Measurements from ENCODE around the gene WNT2. TPM values are rescaled to one million over a fixed set of nuclear protein-coding genes. Genes with fewer than 3 reads are reported as not detected.
"Not testable (repeated sequence)": the region's sequence is repeated elsewhere in the genome, so short reads cannot be mapped to it uniquely, and the experiment has no call there.

WNT2 gene
- total RNA-seq, 4 donors from 2014 or later, result not detected

DNA sequence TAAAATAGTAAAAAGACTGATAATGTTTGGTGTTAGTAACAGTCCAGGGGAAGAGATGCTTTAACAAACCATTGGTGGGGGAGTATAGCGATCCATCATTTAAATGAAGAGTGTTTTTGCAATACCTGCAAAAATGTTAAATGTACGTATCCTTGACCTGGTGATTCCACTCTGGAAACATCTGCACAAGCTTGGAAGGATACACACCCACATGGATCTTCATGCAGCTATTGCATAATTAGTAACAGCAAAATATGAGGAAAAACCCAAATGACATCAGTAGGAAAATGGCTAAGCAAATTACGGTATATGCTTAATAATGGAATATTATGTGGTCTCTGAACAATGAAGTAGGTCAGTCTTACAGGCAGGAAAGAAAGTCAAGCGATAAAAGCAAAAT lies 20.5 kb downstream of the WNT2 start:
- in situ Hi-C loops (cut with MboI; ENCODE audit: low pct_ligation_motif_present in 1 of 4, low pct_unique_long_range_greater_than_20kb in 1 of 4, low sequenced_read_pairs in 3 of 4) (no loop called here), intact Hi-C loops (cut with DNase I; ENCODE audit: low total_unique reads) (no loop called here)
- Histone ChIP-seq H3K9me3 (no peaks in the 10 kb centered on the region), H3K27ac (no peak overlapping the region), H3K4me1 (no peaks in the 10 kb centered on the region), H3K4me3 (no peak overlapping the region), H3K27me3 (no peaks in the 10 kb centered on the region), H3K36me3 (no peaks in the 10 kb centered on the region)
- no peak for DNase-seq
- 85 to 87% methylated on average over 3 to 4 of the region's 4 CpGs for WGBS, 2 donors (ENCODE audit: low coverage in 1 of 2)
- TF ChIP-seq, protein P1, sequence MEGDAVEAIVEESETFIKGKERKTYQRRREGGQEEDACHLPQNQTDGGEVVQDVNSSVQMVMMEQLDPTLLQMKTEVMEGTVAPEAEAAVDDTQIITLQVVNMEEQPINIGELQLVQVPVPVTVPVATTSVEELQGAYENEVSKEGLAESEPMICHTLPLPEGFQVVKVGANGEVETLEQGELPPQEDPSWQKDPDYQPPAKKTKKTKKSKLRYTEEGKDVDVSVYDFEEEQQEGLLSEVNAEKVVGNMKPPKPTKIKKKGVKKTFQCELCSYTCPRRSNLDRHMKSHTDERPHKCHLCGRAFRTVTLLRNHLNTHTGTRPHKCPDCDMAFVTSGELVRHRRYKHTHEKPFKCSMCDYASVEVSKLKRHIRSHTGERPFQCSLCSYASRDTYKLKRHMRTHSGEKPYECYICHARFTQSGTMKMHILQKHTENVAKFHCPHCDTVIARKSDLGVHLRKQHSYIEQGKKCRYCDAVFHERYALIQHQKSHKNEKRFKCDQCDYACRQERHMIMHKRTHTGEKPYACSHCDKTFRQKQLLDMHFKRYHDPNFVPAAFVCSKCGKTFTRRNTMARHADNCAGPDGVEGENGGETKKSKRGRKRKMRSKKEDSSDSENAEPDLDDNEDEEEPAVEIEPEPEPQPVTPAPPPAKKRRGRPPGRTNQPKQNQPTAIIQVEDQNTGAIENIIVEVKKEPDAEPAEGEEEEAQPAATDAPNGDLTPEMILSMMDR (IDR thresholded peaks at IDR 0.05), result no peak
- TF ChIP-seq POLR2A (IDR thresholded peaks at IDR 0.05), result no peak
- TF ChIP-seq POLR2AphosphoS5 (IDR thresholded peaks at IDR 0.05), result no peak
- no peak for TF ChIP-seq EP300 (IDR thresholded peaks at IDR 0.05; ENCODE audit: low read depth)

DNA sequence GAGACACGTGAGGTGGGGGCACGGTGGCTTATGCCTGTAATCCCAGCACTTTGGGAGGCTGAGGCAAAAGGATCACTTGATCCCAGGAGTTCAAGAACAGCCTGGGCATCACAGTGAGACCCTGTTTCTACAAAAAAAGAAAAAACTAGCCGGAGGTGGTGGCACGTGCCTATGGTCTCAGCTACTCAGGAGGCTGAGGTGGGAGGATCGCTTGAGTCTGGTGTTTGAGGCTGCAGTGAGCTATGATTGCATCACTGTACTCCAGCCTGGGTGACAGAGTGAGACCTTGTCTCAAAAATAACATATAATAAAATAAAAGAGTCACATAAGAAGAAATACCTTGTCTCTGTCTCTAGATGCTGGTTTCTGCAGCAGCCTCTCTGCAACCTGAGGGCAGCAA lies 22.4 kb downstream of the WNT2 start:
- in situ Hi-C loops (cut with MboI; ENCODE audit: low pct_ligation_motif_present in 1 of 4, low pct_unique_long_range_greater_than_20kb in 1 of 4, low sequenced_read_pairs in 3 of 4); DNase-seq; H3K4me3 ChIP-seq; H3K27me3 ChIP-seq; H3K4me1 ChIP-seq; H3K9me3 ChIP-seq; H3K27ac ChIP-seq; H3K36me3 ChIP-seq; intact Hi-C loops (cut with DNase I; ENCODE audit: low total_unique reads): not testable (repeated sequence)
- 88 to 93% methylated on average over 3 to 5 of the region's 5 CpGs for WGBS, 2 donors (ENCODE audit: low coverage in 1 of 2)

DNA sequence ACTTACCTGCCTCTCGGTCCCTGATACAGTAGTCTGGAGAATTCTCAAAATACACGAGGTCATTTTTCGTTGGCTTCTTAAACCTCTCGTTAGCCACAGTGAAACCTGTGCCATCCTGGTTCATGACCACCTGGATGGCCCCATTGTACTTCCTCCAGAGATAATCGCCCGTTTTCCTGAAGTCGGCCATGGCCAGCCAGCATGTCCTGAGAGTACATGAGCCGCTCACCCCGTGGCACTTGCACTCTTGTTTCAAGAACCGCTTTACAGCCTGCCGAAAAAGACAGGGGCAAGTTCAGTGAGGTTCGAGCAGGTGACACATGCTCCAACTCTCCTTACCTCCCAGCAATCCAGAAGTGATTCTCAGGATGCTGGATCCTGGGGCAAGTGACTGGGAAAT lies 25.3 kb downstream of the WNT2 start:
- no peaks in the 10 kb centered on the region for H3K4me1 ChIP-seq
- H3K9me3 ChIP-seq, result no peaks in the 10 kb centered on the region
- H3K27ac ChIP-seq, result no peak overlapping the region
- no peak for DNase-seq
- in situ Hi-C loops (cut with MboI; ENCODE audit: low pct_ligation_motif_present in 1 of 4, low pct_unique_long_range_greater_than_20kb in 1 of 4, low sequenced_read_pairs in 3 of 4) (no loop called here), intact Hi-C loops (cut with DNase I; ENCODE audit: low total_unique reads) (loop anchor here (5.0 kb wide), 1 partner anchor 115 kb away; no protein-coding TSS in a partner anchor)
- no peaks in the 10 kb centered on the region for H3K27me3 ChIP-seq
- TF ChIP-seq EP300 (IDR thresholded peaks at IDR 0.05; ENCODE audit: low read depth) (no peak), POLR2A (IDR thresholded peaks at IDR 0.05) (no peak), POLR2AphosphoS5 (IDR thresholded peaks at IDR 0.05) (no peak)
- TF ChIP-seq, protein P1 (IDR thresholded peaks at IDR 0.05), result no peak
- 58 to 82% methylated on average over 3 to 12 of the region's 12 CpGs for WGBS, 2 donors (ENCODE audit: low coverage in 1 of 2)
- H3K4me3 ChIP-seq, result no peak overlapping the region
- no peaks in the 10 kb centered on the region for H3K36me3 ChIP-seq

DNA sequence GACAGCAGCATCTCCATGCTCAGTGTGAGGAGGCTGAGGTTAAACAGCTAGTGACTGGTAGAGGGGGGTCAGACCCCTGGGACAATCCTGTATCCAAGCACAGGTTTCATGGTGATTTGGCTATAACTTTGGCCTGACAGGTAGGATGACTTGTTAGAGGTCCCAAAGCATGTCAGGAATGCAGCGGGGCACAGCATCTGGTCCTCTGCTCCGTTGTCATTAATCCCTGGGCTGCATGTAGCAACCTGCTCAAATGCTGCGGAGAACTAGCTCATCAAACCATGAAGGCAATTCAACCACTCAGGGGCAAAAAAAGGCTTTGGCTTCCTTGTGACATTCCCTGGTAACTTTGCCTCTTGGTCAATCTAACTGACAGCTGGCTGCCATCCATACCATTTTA lies 26.8 kb downstream of the WNT2 start:
- H3K4me3 ChIP-seq, result no peak overlapping the region
- TF ChIP-seq POLR2A (IDR thresholded peaks at IDR 0.05), result no peak
- intact Hi-C loops (cut with DNase I; ENCODE audit: low total_unique reads) (loop anchor here (5.0 kb wide), 1 partner anchor 116 kb away; no protein-coding TSS in a partner anchor), in situ Hi-C loops (cut with MboI; ENCODE audit: low pct_ligation_motif_present in 1 of 4, low pct_unique_long_range_greater_than_20kb in 1 of 4, low sequenced_read_pairs in 3 of 4) (no loop called here)
- 65% methylated on average over 2 of the region's 3 CpGs; no CpG with 5 or more reads in 1 of the 2 donors for WGBS, 2 donors (ENCODE audit: low coverage in 1 of 2)
- H3K27ac ChIP-seq, result no peak overlapping the region
- no peak for DNase-seq
- H3K4me1 ChIP-seq, result no peaks in the 10 kb centered on the region
- no peaks in the 10 kb centered on the region for H3K9me3 ChIP-seq
- H3K27me3 ChIP-seq, result no peaks in the 10 kb centered on the region
- no peaks in the 10 kb centered on the region for H3K36me3 ChIP-seq

DNA sequence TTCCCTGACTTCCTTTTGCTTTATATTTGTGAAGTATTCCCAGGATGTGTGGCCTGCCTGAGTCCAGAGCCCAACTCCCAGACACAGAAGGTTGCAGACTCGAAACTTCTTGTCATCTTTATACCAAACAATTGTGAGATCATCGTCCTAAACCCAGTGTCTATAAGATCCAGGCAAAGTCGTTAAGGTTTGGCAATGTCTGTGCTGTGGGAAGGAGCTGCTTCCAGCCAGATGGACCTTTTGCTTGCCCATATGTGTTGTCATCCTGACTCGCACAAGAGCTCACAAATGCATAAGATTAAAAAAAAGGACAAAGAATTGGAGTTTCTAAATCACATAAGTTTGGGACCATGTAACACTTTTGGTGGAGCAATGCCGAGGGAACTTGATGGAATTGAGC lies 37.0 kb downstream of the WNT2 start:
- Histone ChIP-seq H3K9me3 (no peaks in the 10 kb centered on the region), H3K4me3 (no peak overlapping the region), H3K4me1 (no peaks in the 10 kb centered on the region), H3K36me3 (no peaks in the 10 kb centered on the region), H3K27ac (no peak overlapping the region), H3K27me3 (no peaks in the 10 kb centered on the region)
- in situ Hi-C loops (cut with MboI; ENCODE audit: low pct_ligation_motif_present in 1 of 4, low pct_unique_long_range_greater_than_20kb in 1 of 4, low sequenced_read_pairs in 3 of 4) (no loop called here), intact Hi-C loops (cut with DNase I; ENCODE audit: low total_unique reads) (no loop called here)
- 71 to 80% methylated on average over 2 to 5 of the region's 5 CpGs for WGBS, 2 donors (ENCODE audit: low coverage in 1 of 2)
- TF ChIP-seq POLR2A (IDR thresholded peaks at IDR 0.05) (no peak), POLR2AphosphoS5 (IDR thresholded peaks at IDR 0.05) (no peak), EP300 (IDR thresholded peaks at IDR 0.05; ENCODE audit: low read depth) (no peak)
- TF ChIP-seq, protein P1 (IDR thresholded peaks at IDR 0.05), result no peak
- DNase-seq, result no peak

Data from transverse colon (tissue), 4 donors.